Type B pancreatic cell (in vitro differentiated cells): ENCODE results near the gene P2RX1. TPM values are rescaled to one million over a fixed set of nuclear protein-coding genes. Genes with fewer than 3 reads are reported as not detected.

Experiments used
- DNase-seq: peaks from one replicate; pipeline ENCODE4 v3.0.0; 2021; ENCODE audit warnings: mixed read lengths; ENCODE audit not compliant: unreplicated experiment; ENCODE audit errors: extremely low spot score
- H3K27ac Mint-ChIP-seq: 2 replicates; pipeline ENCODE4 v1.8.0; 2021; ENCODE audit warnings: mild to moderate bottlenecking, mixed read lengths
- H3K27me3 Mint-ChIP-seq: 2 replicates; pipeline ENCODE4 v1.8.0; 2021; ENCODE audit warnings: mixed read lengths
- H3K36me3 Mint-ChIP-seq: 2 replicates; pipeline ENCODE4 v1.8.0; 2021; ENCODE audit warnings: mixed read lengths
- H3K4me1 Mint-ChIP-seq: one replicate; pipeline ENCODE4 v1.8.0; 2021; ENCODE audit warnings: mixed read lengths; ENCODE audit not compliant: unreplicated experiment
- H3K4me3 Mint-ChIP-seq: 2 replicates; pipeline ENCODE4 v1.8.0; 2021; ENCODE audit warnings: mild to moderate bottlenecking, mixed read lengths
- H3K9me3 Mint-ChIP-seq: 2 replicates; pipeline ENCODE4 v1.8.0; 2021; ENCODE audit warnings: mixed read lengths
- CTCF ChIP-seq: fragments of 200-600 bp; sonication (generic); conservative IDR thresholded peaks from 2 replicates; pipeline ENCODE4 v1.5.0; 2021; ENCODE audit warnings: antibody characterized with exemption, mild to moderate bottlenecking
- total RNA-seq: library from RNA; stranded (reverse); gene quantifications from 2 replicates; pipeline ENCODE4 v1.2.1, GENCODE V29; 2021; ENCODE audit warnings: low replicate concordance

P2RX1 gene
- total RNA-seq, 1 donor from 2014 or later = not detected

GRCh38 chr17:3940965-3941698, 24.9 kb upstream of the P2RX1 start:
- no peak for TF ChIP-seq CTCF
- Mint-ChIP-seq H3K4me3 (no peak overlapping the region), H3K27me3 (peaks cover 4% of the 10 kb centered on the region), H3K9me3 (no peaks in the 10 kb centered on the region), H3K27ac (no peak overlapping the region), H3K36me3 (peaks cover 3% of the 10 kb centered on the region), H3K4me1 (peaks cover 11% of the 10 kb centered on the region)
- DNase-seq = no peak

- H3K36me3 Mint-ChIP-seq = peaks cover 3% of the 10 kb centered on the region
- TF ChIP-seq CTCF = no peak
- no peaks in the 10 kb centered on the region for H3K9me3 Mint-ChIP-seq
- no peaks in the 10 kb centered on the region for H3K27me3 Mint-ChIP-seq
- H3K27ac Mint-ChIP-seq = no peak overlapping the region
- DNase-seq = no peak
- no peak overlapping the region for H3K4me3 Mint-ChIP-seq
- H3K4me1 Mint-ChIP-seq = peaks cover 5% of the 10 kb centered on the region
These were observed 21.1 kb upstream of the P2RX1 start for GRCh38 chr17:3937359-3937758.

GRCh38 chr17:3935825-3936355, 19.6 kb upstream of the P2RX1 start:
- H3K4me1 Mint-ChIP-seq = peaks cover 5% of the 10 kb centered on the region

GRCh38 chr17:3935140-3935542, 18.9 kb upstream of the P2RX1 start:
- Mint-ChIP-seq H3K36me3 (peaks cover 3% of the 10 kb centered on the region), H3K9me3 (no peaks in the 10 kb centered on the region), H3K27ac (no peak overlapping the region), H3K4me3 (no peak overlapping the region), H3K4me1 (peaks cover 5% of the 10 kb centered on the region), H3K27me3 (no peaks in the 10 kb centered on the region)
- no peak for DNase-seq
- TF ChIP-seq CTCF = peak; percentile 74

More at GRCh38 chr17:3935825-3936355, 19.6 kb upstream of the P2RX1 start:
- Mint-ChIP-seq H3K4me3 (no peak overlapping the region), H3K27ac (no peak overlapping the region), H3K36me3 (peaks cover 3% of the 10 kb centered on the region), H3K9me3 (no peaks in the 10 kb centered on the region), H3K27me3 (no peaks in the 10 kb centered on the region)
- TF ChIP-seq CTCF = no peak
- no peak for DNase-seq

GRCh38 chr17:3929764-3930163, 13.5 kb upstream of the P2RX1 start:
- Mint-ChIP-seq H3K4me1 (peaks cover 18% of the 10 kb centered on the region), H3K36me3 (no peaks in the 10 kb centered on the region), H3K27ac (no peak overlapping the region), H3K27me3 (no peaks in the 10 kb centered on the region), H3K4me3 (no peak overlapping the region), H3K9me3 (no peaks in the 10 kb centered on the region)
- DNase-seq = no peak
- TF ChIP-seq CTCF = no peak
